DMS 273 treated with DMSO at 0.1 percent for 48 hours (cell line): ENCODE measurements around the gene NPHP4.

Source experiments
- DNase-seq: peaks from one replicate; lab custom pipeline; 2025; lab: John Stamatoyannopoulos, UW

Gene NPHP4

DNA sequence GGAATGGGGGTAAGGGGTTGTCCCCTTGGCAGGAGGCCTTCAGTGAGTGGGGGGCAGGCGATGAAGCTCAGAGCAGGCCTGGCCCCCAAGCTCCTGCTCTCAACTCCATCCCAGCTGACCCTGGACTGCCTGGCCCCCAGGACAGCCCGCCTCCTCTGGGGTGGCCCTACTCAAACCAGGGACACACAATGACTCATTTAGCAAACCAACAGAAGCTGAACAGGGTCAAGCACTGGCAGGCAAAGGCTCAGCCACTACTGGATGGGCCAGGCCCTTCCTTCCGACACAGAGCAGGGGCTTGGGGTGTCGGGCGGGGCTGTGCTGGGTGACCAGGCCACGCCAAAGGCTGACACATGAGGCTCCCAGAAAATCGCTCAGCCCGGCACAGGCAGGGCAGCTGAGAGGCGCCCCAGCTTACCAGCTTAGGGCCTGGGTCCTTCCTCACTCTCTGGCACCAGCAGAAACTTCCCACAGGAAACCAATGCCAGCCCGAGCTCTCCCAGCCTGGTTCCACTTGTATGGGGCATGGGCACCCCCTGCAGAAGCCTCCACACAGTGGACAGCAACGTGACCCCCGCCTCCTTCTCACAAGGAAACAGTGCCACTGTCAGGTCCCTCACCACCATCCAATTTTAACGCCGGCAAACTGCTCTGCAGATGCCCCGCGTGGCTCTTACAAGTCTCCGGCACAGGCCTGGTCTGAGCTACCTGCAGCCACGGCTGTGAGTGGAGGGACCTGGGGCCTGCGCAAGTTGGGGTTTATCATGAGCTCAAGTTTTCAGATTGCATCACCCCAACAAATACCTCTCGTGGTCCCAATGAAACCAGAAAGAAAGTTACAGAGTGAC is 114.3 kb downstream of the NPHP4 start:
- no peak for DNase-seq

DNA sequence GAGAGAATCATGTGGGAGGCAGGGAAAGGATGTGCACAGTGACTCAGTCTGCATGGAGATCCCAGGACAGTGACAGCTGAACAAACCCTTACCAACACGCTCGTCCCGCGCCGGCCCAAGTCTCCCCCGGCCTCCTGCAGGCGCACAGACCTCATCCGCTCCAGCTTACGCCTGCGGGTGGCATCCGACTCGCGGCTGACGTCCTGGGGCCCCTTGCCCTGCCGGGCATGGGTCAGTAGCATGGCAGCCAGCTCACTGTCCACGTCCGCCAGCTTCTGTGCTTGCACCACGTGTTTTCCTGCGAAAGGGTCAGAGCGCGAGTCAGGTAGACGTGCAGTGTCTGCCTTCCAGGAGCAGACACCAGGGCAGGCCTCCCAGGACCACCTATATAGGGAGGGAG is 115.2 kb downstream of the NPHP4 start:
- no peak for DNase-seq

DNA sequence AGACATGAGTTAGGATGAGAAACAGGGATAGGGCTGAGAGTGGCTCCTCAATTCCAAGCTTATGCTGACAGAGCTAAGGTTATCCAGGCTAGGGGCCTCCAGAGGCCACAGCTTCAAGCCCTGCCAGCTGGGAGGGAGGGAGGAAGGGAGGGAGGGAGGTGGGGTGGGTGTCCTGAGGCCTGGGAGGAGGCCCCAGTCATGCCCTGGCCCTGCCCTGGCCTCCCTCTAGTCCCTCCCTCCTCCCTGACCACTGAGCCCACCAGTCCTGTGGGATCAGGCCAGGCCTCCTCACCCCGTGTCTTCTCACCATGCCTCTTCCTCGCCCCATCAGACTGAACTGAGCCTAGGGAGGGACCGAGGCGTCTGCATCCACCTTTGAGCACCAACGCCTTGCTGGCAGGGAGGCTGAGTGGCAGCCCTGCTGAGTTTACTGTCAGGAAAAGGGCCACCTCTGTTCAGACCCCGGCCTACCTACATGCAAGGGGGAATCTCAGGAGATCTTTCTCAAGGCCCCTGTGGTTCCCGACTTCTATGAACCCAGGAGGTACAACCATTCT is 116.1 kb downstream of the NPHP4 start:
- no peak for DNase-seq

DNA sequence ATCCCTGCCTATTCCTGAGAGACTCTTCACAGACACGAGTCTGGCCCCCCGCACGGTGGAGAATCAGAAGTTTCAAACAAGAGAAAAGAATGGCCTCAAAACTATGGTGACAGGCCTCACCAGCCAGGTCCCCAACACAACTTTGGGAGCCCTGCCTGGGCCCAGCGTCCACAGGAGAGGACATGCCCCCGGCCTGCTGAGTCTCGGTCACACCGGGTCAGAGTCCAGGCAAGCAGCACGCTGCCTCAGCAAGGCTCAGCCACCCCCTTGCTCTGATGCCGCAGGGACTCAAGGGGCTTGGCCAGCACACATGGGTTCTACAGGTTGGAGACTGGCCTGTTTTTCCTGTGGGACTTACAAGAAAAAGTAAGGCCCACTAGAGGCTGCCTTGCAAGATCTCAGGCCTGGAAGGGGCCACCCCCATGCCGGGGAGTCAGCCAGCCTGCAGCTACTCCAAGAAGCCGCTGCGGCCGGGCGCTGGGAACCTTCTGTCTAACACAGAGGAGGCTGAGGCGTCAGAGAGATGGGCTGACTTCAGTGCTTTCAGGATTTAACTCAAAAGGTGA is 116.8 kb downstream of the NPHP4 start:
- DNase-seq = no peak

DNA sequence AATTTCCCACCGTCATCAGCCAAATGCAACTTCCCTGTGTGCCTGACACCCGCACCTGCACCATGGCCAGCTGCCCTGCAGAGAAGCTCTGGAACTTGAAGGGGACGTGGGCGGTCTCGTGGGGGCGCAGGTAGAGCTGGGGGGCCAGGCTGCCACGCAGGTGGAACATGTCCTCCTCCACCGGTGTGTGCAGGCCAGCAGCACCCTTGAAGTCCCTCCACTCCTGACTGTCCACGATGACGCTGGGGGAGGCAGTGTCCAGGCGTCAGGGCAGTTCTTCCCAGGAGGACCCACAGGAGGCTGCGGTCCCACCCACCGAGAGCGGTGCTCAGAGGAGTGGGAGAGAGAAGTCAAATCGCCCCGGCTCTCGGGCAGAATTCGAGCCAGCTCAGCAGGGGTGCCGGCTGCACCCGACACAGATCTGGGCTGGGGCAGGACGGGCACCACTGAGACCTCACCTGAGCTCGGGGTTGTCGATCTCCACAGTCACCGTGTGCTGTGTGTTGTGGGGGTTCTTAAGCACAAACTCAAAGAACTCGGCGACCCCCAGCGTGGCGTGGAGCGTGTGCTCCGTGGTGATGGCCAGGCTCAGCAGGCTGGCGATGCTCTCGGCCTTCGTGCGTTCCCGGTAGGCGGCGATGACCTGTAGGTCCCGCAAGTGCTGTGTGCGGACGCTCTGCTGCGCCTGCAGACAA is 117.7 kb downstream of the NPHP4 start:
- DNase-seq = no peak

DNA sequence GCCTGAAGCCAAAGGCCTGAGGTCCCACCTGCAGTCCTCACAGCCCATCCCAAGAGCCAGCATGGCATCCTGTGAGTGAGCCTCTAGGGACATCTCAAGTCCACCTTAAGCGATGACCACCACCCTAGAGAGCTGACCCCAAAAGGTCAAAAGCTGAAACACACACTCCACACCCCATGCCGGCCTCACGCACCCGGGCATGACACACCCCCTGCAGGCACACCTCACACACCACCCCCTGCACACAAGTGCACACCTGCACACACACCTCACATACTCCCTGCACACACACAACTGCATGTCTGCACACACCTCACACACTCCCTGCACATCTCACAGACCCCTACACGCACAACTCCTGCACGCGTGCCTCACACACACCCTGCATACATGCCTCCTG is 118.7 kb downstream of the NPHP4 start:
- DNase-seq = no peak

DNA sequence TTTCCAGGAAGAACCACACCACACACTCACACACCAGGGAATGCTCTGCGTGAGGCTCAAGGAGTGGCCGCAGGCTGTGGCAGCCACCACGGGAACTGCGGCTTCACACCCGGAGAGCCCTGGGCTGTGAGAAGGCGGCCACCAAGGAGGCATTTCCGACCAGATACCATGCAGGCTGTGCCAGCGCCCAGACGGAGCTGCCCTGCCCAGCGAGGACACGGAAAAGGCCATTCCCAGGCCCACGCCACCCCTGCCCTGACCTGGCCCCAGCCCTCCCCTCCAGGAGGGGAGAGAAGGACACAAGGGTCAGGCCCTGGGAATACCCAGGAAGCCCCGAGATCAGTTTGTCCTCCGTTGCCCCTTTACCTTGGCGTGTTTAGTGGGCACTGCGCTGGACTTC is 119.3 kb downstream of the NPHP4 start:
- DNase-seq = no peak

DNA sequence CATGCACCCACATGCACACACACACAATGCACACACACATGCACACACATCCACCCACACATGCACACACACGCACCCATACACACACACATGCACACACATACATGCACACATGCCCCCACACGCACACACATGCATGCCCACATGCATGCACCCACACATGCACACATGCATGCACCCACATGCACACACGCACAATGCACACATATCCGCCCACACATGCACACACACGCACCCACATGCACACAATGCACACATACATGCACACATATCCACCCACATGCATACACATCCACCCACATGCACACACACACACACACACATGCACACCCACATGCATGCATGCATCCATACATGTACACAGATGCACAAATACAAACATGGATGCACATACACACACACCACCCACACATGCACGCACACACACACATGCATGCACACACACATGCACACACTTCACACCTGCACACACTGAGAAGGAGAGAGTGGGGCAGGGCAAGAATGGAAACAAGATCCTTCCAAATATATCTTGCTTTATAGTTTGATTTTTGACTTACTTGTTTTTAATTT is 123.2 kb downstream of the NPHP4 start:
- no peak for DNase-seq

DNA sequence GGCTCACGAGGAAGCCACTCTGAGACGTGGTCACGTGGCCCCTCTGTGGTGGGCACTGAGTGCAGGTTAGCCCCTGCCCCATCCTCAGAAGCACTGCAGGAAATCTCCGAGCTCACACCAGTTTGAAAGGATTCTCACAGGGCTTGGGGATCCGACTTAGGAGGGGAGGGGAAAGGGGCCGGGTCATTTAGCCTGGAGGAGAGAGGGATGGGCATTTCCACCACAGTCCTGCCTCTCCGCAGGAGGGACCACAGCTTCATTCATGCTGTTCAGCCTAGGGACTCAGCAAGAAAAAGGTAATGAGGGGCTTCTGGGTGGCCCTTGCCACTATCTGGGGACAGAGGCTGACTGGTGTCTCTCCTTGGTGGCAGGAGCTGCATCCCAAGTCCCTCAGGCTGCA is 126.5 kb downstream of the NPHP4 start:
- DNase-seq = no peak

DNA sequence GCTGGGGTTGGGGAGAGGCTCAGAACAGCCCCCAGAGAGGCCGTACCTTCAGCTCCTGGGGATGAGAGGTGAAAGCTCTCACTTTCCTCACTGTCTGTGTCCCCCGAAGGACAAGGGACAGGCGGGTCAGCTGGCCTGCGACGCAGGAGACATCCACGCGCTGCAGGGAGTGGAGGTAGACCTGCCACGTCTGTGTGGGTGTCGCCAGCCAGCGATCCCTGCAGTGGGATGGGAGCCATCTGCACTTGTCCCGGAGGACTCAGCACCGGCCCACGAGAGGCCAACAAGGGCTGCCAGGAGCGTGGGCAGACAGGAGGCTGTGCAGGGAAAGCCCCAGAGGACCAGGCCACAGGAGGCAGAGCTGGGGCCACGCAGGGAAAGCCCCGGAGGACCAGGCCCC is 127.2 kb downstream of the NPHP4 start:
- no peak for DNase-seq

DNA sequence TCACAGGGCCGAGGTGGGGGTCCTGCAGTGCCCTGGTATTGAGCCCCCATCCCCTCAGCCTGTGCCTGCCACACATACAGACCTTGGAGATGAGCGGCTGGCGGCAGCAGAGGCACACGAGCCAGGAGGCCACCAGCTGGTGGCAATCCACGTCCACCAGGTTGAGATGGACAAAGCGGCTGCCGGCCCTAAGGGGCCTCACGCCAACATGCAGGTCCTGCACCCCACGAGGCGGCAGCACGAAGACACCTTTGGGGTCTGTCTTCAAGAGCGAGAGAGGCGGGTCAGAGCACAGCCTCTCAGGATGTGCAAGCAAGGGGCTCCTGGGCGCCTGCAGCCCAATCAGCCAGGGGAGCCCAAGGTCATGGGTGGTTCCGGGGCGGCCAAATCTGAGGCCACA is 128.0 kb downstream of the NPHP4 start:
- DNase-seq = no peak

DNA sequence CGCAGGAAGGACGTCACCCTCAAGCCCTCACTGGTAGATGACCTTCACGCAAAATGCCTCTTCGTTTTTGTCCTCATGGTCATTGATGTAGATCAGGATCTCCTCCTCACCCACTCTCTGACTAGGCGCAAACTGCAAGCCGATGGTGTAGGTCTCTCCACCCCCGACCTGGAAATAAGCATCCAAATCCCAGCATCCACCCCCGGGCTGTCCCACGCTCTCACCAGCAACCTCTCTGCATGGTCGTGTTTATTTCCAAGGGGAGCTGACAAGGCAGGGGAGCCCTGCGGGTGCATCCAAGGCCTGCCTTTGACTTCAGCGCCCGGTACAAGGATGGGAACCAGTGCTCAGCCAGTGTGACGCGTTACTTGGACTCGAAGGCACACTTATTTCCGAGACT is 129.0 kb downstream of the NPHP4 start:
- DNase-seq = no peak

DNA sequence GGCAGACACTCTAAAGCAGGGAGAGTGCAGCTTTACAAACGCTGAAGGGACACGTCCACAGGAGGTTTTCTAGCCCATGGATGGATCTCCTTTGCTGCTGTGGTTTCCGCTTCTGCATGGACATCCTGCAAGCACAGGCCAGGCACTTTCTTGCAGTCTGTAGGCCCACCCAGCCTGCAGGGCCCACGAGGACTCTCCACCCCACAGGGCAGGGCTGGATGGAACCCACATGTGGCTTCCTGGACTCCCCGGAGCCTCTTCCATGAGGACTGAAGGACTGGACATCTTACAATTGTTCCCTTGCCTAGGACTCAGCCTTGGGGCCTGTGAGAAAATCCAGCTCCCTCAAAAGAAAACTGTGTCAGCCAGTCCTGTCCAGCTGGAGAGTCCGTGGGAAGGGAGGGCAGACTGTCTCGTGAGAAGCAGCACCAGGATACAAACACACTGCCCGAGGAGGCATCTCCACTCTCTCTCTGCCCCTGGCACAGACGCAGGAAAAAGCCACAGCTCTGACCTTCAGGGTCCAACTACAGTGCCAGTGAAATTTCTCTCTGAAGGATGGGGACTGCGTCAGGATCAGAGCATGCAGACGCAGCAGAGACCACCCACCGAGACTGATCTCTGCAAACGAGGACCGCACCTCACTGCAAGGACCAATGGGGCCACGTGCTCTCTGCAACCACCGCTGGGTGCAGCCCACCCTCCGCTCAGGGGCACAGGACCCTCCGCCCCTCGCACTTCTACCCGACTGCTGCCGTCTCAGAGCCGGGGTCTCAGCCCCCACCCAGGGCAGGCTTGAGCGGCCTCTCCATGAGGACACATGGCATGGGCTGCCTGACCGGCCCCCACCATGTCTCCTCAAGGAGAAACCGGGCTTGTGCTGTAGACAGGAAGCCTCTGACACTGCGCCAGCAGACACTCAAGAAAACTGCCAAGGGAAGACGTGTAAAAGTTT is 130.1 kb downstream of the NPHP4 start:
- no peak for DNase-seq

DNA sequence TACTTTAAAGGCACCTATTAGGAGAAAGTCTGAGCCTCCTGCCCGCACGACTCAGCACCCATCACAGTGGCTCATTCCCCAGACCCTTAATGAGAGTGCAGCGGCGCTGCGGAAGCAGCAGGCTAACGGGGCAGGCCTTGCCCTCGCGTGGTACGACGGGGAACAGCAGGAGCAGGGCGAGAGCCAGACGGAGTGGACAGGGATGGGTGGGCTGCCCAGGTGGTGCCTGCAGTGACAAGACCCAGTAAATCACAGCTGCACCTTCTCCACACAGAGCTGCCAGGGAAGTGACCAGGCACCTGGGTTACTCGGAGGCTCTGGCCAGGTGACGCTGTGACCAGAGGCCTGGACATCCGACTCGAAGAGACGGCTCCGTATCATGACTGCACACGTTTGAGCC is 131.9 kb downstream of the NPHP4 start:
- no peak for DNase-seq

DNA sequence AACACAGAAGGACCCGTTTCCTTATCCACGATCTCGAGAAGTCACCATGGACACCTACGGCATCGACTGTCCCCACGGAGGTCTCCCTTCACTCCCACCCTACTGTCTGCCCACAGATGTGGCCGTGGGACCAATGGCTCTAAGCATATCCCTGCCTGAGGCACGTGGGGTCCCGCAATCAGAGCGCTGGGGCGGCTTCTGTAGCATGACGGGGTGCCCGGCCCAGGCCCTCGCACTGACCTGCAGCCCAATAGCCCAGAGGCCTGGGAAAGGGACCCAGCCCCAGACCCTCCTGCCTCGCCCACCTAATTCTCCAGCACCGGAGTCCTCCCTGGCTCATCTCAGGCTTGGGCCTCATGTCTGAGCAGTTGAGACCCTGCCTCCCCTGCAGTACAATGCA is 132.5 kb downstream of the NPHP4 start:
- no peak for DNase-seq

DNA sequence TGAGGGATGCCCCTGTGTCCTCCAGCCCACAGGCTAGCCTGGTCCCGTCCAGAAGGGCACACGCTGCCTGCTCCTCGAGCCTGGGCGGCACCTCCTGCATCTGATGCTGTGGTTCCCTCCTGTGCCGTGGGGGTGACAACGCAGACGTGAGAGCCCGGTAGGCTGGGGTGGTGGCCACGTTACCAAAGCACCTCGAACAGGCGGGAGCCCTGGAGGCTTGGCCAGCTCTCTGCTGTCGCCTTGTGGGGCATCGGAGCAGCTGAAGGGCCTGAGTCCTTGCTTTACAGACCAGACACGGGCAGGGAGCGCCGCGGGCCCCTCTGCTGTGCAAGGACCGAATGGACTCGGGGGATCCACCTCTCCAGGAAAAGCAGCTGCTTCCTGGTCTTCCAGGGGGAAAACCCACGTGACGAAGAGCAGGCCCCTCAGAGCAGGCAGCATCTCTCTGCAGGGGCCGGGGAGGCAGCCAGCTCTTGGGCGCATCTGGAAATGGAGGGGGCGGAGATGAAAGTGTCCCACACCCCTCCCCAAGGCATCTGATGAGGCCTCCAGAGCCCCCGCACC is 133.3 kb downstream of the NPHP4 start:
- no peak for DNase-seq

DNA sequence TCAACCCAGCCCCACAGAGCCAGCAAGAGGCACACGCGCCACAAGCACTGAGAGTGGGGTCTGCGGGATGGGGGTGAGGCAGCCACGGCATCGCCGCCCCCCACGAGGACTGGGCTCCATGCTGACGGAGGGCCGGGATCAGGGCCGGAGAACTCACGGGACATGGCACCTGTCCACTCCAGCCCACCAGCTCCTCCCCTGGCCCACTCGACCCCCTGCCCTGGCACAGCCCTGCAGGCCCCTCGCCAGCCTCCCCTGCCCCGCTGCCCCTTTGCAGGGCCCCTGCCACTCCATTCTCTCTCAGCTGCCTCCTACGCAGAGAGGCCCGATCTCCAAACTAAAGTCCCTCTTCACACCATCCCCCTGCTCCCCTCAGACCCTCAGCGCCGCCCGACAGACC is 134.0 kb downstream of the NPHP4 start:
- DNase-seq = no peak

DNA sequence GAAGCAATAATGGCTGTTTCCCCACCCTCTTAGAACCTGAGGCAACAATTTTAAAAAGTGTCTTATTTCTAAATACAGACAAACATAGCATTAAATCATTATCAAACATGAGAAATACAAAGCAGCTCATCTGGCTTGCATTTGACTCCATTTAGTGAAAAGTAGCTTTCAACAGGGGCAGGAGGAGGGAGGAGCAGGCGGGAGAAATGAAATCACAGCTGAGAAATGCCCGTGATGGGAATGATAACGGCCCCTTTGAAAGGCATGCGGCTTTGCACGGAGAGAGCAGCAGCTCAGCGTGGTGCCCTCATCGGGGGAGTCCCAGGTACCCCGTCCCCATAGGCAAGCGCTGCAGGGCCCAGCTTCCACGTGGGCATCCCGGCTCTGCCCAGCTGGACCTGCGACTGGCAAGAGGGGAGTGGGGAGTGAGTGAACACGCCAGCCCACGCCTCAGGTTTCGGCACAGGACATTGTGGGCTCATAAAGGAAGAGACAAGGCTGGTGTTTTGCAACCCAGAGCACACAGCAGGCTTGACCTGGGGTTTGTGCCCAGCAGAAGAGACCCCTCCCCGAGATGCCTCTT is 134.6 kb downstream of the NPHP4 start:
- DNase-seq = no peak

DNA sequence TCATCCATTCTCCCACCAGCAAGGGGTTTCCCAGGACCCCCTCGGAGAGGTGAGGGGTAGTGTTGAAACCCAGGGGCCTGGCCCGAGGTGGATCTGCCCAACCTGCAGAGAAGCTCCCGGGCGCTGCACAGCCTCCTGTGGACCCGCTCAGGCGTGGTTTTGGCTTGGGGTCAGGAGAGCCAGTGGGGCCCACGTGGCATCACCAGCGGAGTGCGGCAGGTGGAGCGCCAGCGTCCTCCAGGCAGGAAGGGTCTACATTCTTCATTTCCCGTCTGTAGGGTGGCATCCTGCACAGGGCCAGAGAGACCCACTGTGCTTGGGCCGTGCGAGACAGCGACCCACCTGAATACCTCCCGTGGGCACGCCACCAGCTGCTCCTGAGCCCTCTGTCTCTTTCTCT is 135.2 kb downstream of the NPHP4 start:
- no peak for DNase-seq

DNA sequence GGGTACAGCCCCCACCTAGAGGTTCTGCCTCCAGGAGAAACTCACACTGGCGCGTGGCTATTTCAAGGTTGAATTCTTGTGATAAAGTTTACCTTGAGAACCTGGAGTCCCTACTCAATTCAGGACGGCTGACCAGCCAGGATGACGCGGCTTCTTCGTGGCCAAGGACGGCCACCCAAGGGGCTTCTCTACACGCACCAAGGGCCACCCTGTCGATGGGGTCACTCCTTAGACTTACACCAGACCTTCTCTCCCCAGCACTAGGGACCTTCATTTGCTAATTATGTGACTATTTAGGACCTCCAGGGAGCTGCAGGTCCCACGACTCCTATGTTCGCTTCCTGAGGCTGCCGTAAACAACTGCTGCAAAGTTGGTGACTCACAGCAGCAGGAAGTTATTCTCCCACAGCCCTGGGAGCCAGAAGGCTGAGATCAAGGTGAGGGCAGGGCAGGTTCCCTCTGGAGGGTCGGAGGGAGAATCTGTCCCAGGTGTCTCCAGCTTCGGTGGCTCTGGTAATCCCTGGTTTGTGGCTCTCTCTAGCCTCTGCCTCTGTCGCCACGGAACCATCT is 135.9 kb downstream of the NPHP4 start:
- no peak for DNase-seq
